Suppressor macrophage treated with lipopolysaccharide for 4 hours (primary cell): Measurements from ENCODE around the gene UXS1.
A peak's percentile ranks its signal among the peaks of the same experiment; 100 is the strongest.
"Not testable (repeated sequence)": the region's sequence is repeated elsewhere in the genome, so short reads cannot be mapped to it uniquely, and the experiment has no call there.

Source experiments
- DNase-seq: peaks from one replicate; pipeline ENCODE4 v3.0.0-alpha.2; 2020

UXS1 gene

GRCh38 chr2:106193977-106194778, at the start of gene UXS1:
Gene UXS1, minus strand, starts transcription at chr2:106194301. Its CDS starts 60 bp downstream, at chr2:106194241.
- DNase-seq, result peak; percentile 99

- DNase-seq, result not testable (repeated sequence)
Observed at GRCh38 chr2:106239491-106239890, 45.4 kb upstream of the UXS1 start.

GRCh38 chr2:106235392-106235791, 41.3 kb upstream of the UXS1 start:
- DNase-seq, result not testable (repeated sequence)

GRCh38 chr2:106233350-106233706, 39.2 kb upstream of the UXS1 start:
- no peak for DNase-seq

GRCh38 chr2:106232638-106233349, 38.7 kb upstream of the UXS1 start:
- DNase-seq, result no peak

GRCh38 chr2:106223347-106223746, 29.2 kb upstream of the UXS1 start:
- no peak for DNase-seq

- not testable (repeated sequence) for DNase-seq
Observed at GRCh38 chr2:106222057-106222456, 28.0 kb upstream of the UXS1 start.

GRCh38 chr2:106219813-106220212, 25.7 kb upstream of the UXS1 start:
- DNase-seq, result no peak

- DNase-seq, result not testable (repeated sequence)
Observed at GRCh38 chr2:106219157-106219556, 25.1 kb upstream of the UXS1 start.

GRCh38 chr2:106208874-106209273, 14.8 kb upstream of the UXS1 start:
- DNase-seq, result no peak

GRCh38 chr2:106208399-106208798, 14.3 kb upstream of the UXS1 start:
- DNase-seq, result no peak

- DNase-seq, result no peak
Observed at GRCh38 chr2:106207246-106207645, 13.1 kb upstream of the UXS1 start.

- no peak for DNase-seq
Observed at GRCh38 chr2:106205488-106205887, 11.4 kb upstream of the UXS1 start.

- not testable (repeated sequence) for DNase-seq
Observed at GRCh38 chr2:106204551-106204950, 10.4 kb upstream of the UXS1 start.

- peak; percentile 37 for DNase-seq
Observed at GRCh38 chr2:106201661-106202060, 7.6 kb upstream of the UXS1 start.

GRCh38 chr2:106197878-106198277, 3.8 kb upstream of the UXS1 start:
- peak; percentile 44 for DNase-seq

- DNase-seq, result no peak
Observed at GRCh38 chr2:106195981-106196380, 1.9 kb upstream of the UXS1 start.

- no peak for DNase-seq
Observed at GRCh38 chr2:106195456-106195855, 1.4 kb upstream of the UXS1 start.

GRCh38 chr2:106193690-106193976, 468 bp downstream of the UXS1 start:
- no peak for DNase-seq

GRCh38 chr2:106192752-106193689, 1.1 kb downstream of the UXS1 start:
- DNase-seq, result peak; percentile 91

GRCh38 chr2:106191511-106192016, 2.5 kb downstream of the UXS1 start:
- no peak for DNase-seq

- DNase-seq, result peak; percentile 25
Observed at GRCh38 chr2:106189764-106190468, 4.2 kb downstream of the UXS1 start.
